DOHH2 (cell line): Measurements from ENCODE around the gene PDE4A.

Experiments
- EZH2phosphoT487 ChIP-seq: fragments of 200-600 bp; sonication (generic); IDR thresholded peaks from 2 replicates; pipeline ENCODE4 v1.6.1; 2017; ENCODE audit warnings: borderline replicate concordance, mild to moderate bottlenecking, antibody characterized with exemption, low read length, moderate library complexity, mixed read lengths
- TF ChIP-seq, protein P1 (sequence below): fragments of 200-600 bp; sonication (generic); IDR thresholded peaks from one replicate; pipeline ENCODE4 v1.5.1; 2014; ENCODE audit warnings: antibody characterized with exemption, mild to moderate bottlenecking, low read depth, low read length; ENCODE audit not compliant: poor library complexity, severe bottlenecking

DNA sequence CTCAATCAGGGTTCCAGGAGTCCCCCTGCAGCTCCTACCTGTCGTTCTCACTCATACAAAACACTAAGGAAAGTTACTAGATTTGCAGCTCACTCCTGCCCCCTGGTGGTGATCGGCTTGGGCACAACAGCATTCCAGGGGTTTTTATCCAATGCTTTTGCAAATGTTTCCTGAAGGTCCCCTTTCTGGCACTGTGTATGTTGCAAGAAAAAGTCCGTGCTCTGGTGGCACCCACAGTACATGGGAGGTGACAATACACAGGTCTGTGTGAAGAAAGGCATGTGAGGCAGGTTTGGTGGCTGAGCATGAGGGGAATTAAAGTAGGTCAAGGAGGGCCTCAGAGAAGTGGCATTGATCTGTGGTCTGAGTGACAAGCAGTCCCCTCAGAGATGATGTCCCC, 31.4 kb upstream of the PDE4A start:
- TF ChIP-seq, protein P1, sequence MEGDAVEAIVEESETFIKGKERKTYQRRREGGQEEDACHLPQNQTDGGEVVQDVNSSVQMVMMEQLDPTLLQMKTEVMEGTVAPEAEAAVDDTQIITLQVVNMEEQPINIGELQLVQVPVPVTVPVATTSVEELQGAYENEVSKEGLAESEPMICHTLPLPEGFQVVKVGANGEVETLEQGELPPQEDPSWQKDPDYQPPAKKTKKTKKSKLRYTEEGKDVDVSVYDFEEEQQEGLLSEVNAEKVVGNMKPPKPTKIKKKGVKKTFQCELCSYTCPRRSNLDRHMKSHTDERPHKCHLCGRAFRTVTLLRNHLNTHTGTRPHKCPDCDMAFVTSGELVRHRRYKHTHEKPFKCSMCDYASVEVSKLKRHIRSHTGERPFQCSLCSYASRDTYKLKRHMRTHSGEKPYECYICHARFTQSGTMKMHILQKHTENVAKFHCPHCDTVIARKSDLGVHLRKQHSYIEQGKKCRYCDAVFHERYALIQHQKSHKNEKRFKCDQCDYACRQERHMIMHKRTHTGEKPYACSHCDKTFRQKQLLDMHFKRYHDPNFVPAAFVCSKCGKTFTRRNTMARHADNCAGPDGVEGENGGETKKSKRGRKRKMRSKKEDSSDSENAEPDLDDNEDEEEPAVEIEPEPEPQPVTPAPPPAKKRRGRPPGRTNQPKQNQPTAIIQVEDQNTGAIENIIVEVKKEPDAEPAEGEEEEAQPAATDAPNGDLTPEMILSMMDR = peak; percentile 99
- TF ChIP-seq EZH2phosphoT487 = no peak
